NCI-H2171 (cell line): Measurements from ENCODE around the gene CALCB.
"Not testable (repeated sequence)": the region's sequence is repeated elsewhere in the genome, so short reads cannot be mapped to it uniquely, and the experiment has no call there.

Experiments used
- DNase-seq: peaks from one replicate; lab custom pipeline; 2025; lab: John Stamatoyannopoulos, UW

The CALCB gene

GRCh38 chr11:15073361-15074205 is at the start of gene CALCB:
Gene CALCB, plus strand, starts transcription at chr11:15073593. Its CDS starts 1,126 bp downstream, at chr11:15074719.
- no peak for DNase-seq

GRCh38 chr11:15027011-15027410 is 46.4 kb upstream of the CALCB start:
- no peak for DNase-seq

GRCh38 chr11:15027956-15028355 is 45.4 kb upstream of the CALCB start:
- DNase-seq = no peak

GRCh38 chr11:15028379-15028778 is 45.0 kb upstream of the CALCB start:
- no peak for DNase-seq

- not testable (repeated sequence) for DNase-seq
These were observed 41.4 kb upstream of the CALCB start for GRCh38 chr11:15031945-15032344.

- no peak for DNase-seq
These were observed 38.6 kb upstream of the CALCB start for GRCh38 chr11:15034687-15035267.

GRCh38 chr11:15035283-15035682 is 38.1 kb upstream of the CALCB start:
- no peak for DNase-seq

GRCh38 chr11:15038963-15039362 is 34.4 kb upstream of the CALCB start:
- DNase-seq = no peak

- DNase-seq = no peak
These were observed 28.2 kb upstream of the CALCB start for GRCh38 chr11:15045209-15045608.

- DNase-seq = no peak
These were observed 27.5 kb upstream of the CALCB start for GRCh38 chr11:15045891-15046290.

GRCh38 chr11:15046673-15047072 is 26.7 kb upstream of the CALCB start:
- DNase-seq = not testable (repeated sequence)

- DNase-seq = no peak
These were observed 24.8 kb upstream of the CALCB start for GRCh38 chr11:15048616-15049015.

- DNase-seq = no peak
These were observed 20.2 kb upstream of the CALCB start for GRCh38 chr11:15053191-15053685.

- no peak for DNase-seq
These were observed 17.6 kb upstream of the CALCB start for GRCh38 chr11:15055620-15056356.

GRCh38 chr11:15057329-15057728 is 16.1 kb upstream of the CALCB start:
- no peak for DNase-seq

- no peak for DNase-seq
These were observed 14.1 kb upstream of the CALCB start for GRCh38 chr11:15059132-15059915.

- no peak for DNase-seq
These were observed 10.8 kb upstream of the CALCB start for GRCh38 chr11:15062599-15062998.

GRCh38 chr11:15069751-15070150 is 3.6 kb upstream of the CALCB start:
- DNase-seq = not testable (repeated sequence)

- DNase-seq = no peak
These were observed 1.7 kb upstream of the CALCB start for GRCh38 chr11:15071556-15072255.

GRCh38 chr11:15072551-15073143 is 746 bp upstream of the CALCB start:
- DNase-seq = no peak
